ENCODE measurements around the gene ZNF846.
"Not testable (repeated sequence)": the region's sequence is repeated elsewhere in the genome, so short reads cannot be mapped to it uniquely, and the experiment has no call there.

ZNF846 gene

DNA sequence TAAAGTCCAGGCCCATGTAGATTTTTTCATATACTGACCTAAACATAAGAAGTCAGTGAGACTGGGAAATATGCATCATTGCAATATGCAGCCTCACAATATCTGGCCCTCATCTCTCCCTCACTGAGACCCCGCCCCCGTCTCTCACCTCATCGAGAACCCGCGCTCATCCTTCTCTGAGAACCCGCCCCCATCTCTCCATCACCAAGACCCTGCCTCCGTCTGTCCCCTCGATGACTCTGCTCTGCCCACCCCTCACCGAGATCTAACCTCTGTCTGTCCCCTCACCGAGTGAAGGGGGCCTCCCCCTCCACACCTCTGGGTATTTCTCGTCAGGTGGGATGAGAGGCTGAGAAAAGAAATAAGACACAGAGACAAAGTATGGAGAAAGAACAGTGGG is 20.5 kb upstream of the ZNF846 start:
- no peak overlapping the region for H3K4me3 ChIP-seq (ENCODE audit: control insufficient read depth, low read depth, low read length)
- no peak for DNase-seq (ENCODE audit: low read depth)
- TF ChIP-seq CTCF (IDR thresholded peaks at IDR 0.05; ENCODE audit: control insufficient read depth, insufficient read depth, low read depth, low read length, missing control alignments) = no peak

DNA sequence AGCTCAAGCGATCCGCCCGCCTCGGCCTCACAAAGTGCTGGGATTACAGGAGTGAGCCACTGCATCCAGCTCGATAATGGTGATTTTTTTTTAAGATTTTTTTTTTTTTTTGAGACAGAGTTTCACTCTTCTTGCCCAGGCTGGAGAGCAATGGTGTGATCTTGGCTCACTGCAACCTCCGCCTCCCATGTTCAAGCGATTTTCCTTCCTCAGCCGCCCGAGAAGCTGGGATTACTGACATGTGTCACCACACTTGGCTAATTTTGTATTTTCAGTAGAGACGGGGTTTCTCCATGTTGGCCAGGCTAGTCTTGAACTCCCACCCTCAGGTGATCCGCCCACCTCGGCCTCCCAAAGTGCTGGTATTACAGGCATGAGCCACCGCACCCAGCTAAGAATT is 20.1 kb upstream of the ZNF846 start:
- DNase-seq (ENCODE audit: low read depth); H3K4me3 ChIP-seq (ENCODE audit: control insufficient read depth, low read depth, low read length): not testable (repeated sequence)

- H3K4me3 ChIP-seq (ENCODE audit: control insufficient read depth, low read depth, low read length) = no peak overlapping the region
- no peak for DNase-seq (ENCODE audit: low read depth)
- no peak for TF ChIP-seq CTCF (IDR thresholded peaks at IDR 0.05; ENCODE audit: control insufficient read depth, insufficient read depth, low read depth, low read length, missing control alignments)
These were observed 18.3 kb upstream of the ZNF846 start for GRCh38 chr19:9786819-9787218.

GRCh38 chr19:9786342-9786741 is 17.8 kb upstream of the ZNF846 start:
- DNase-seq (ENCODE audit: low read depth) = no peak
- peak overlapping the region; percentile 90 for H3K4me3 ChIP-seq (ENCODE audit: control insufficient read depth, low read depth, low read length)
- TF ChIP-seq CTCF (IDR thresholded peaks at IDR 0.05; ENCODE audit: control insufficient read depth, insufficient read depth, low read depth, low read length, missing control alignments) = no peak

DNA sequence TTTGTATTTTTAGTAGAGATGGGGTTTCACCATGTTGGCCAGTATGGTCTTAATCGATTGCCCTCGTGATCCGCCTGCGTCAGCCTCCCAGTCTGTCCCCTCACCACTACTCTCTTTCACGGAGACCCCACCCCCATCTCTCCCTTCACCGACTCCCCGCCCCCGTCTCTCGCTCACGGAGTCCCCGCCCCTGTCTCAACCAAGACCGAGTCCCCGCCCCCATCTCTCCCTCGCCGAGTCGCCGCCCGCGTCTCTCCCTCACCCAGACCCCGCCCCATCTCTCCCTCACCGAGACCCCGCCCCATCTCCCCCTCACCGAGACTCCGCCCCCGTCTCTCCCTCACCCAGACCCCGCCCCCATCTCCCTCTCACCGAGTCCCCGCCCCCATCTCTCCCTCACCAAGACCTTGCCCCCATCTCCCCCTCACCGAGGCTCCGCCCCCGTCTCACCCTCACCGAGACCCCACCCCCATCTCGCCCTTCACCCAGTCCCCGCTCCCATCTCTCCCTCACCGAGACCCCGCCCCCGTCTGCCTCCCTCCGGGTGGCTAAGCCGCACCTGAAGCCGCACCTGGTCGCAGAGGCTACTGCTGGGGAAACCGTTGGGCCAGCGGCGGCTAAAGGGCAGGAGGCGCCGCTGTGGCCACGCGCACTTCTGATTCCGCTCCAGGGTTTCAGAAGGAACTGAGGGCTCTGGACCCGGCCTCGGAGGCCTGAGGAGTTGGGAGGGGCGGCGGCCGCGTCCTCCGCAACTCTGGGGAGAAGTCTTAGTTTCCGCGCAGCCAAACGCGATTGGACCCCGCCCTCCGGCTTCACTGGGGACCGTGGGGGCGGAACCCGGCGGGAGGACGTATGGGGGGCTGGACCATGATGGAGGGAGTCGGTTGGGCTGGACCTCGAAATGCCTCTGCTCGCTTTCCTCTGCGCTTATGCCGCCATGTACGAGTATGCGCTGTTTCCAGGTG is 17.1 kb upstream of the ZNF846 start:
- no peak for TF ChIP-seq CTCF (IDR thresholded peaks at IDR 0.05; ENCODE audit: control insufficient read depth, insufficient read depth, low read depth, low read length, missing control alignments)
- peak; percentile 67 for DNase-seq (ENCODE audit: low read depth)
- H3K4me3 ChIP-seq (ENCODE audit: control insufficient read depth, low read depth, low read length) = peak overlapping the region; percentile 90

- not testable (repeated sequence) for DNase-seq (ENCODE audit: low read depth); H3K4me3 ChIP-seq (ENCODE audit: control insufficient read depth, low read depth, low read length)
These were observed 15.6 kb upstream of the ZNF846 start for GRCh38 chr19:9784163-9784496.

- no peak for TF ChIP-seq CTCF (IDR thresholded peaks at IDR 0.05; ENCODE audit: control insufficient read depth, insufficient read depth, low read depth, low read length, missing control alignments)
- DNase-seq (ENCODE audit: low read depth) = no peak
- H3K4me3 ChIP-seq (ENCODE audit: control insufficient read depth, low read depth, low read length) = no peak overlapping the region
These were observed 13.8 kb upstream of the ZNF846 start for GRCh38 chr19:9782338-9782737.
